22Rv1 (cell line): ENCODE measurements around the gene AKR1D1.

Experiments
- CTCF ChIP-seq: fragments of 450-650 bp; IDR thresholded peaks from 2 replicates; pipeline ENCODE4 v1.5.1; 2017; ENCODE audit warnings: mild to moderate bottlenecking
- ZFX ChIP-seq: fragments of 450-650 bp; IDR thresholded peaks from 2 replicates; pipeline ENCODE4 v1.6.1; 2017; ENCODE audit warnings: antibody characterized with exemption, borderline replicate concordance

GRCh38 chr7:138137423-138138171 is 61.3 kb downstream of the AKR1D1 start:
- no peak for TF ChIP-seq CTCF
- TF ChIP-seq ZFX = no peak
